Loucy (cell line): Measurements from ENCODE around the gene NRXN3.

Experiments used
- H2AFZ ChIP-seq: fragments of 200-600 bp; sonication (generic); 2 replicates; pipeline ENCODE4 v1.6.0; 2016; ENCODE audit warnings: antibody characterized with exemption, mild to moderate bottlenecking, low read length, moderate library complexity
- H3F3A ChIP-seq: fragments of 200-600 bp; 2 replicates; pipeline ENCODE4 v1.6.0; 2016; ENCODE audit warnings: antibody characterized with exemption, low read depth, mild to moderate bottlenecking
- H3K27me3 ChIP-seq: fragments of 200-600 bp; sonication (generic); 2 replicates; pipeline ENCODE4 v1.6.1; 2014; ENCODE audit warnings: low read length, mild to moderate bottlenecking; ENCODE audit not compliant: insufficient read depth, poor library complexity, severe bottlenecking
- H3K36me3 ChIP-seq: fragments of 200-600 bp; sonication (generic); 2 replicates; pipeline ENCODE4 v1.6.1; 2016; ENCODE audit warnings: low read length; ENCODE audit not compliant: insufficient read depth
- H3K4me1 ChIP-seq: fragments of 200-600 bp; sonication (generic); 2 replicates; pipeline ENCODE4 v1.5.1; 2014; ENCODE audit warnings: low read length, mild to moderate bottlenecking; ENCODE audit not compliant: insufficient read depth, poor library complexity, severe bottlenecking
- H3K4me2 ChIP-seq: fragments of 200-600 bp; sonication (generic); 2 replicates; pipeline ENCODE4 v1.6.0; 2014; ENCODE audit warnings: antibody characterized with exemption, low read length, low read depth, mild to moderate bottlenecking; ENCODE audit not compliant: poor library complexity, severe bottlenecking
- H3K4me3 ChIP-seq: fragments of 200-600 bp; sonication (generic); 2 replicates; pipeline ENCODE4 v1.5.1; 2014; ENCODE audit warnings: low read length, mild to moderate bottlenecking, mixed read lengths; ENCODE audit not compliant: poor library complexity, severe bottlenecking
- H3K79me2 ChIP-seq: fragments of 200-600 bp; sonication (generic); 2 replicates; pipeline ENCODE4 v1.6.1; 2014; ENCODE audit warnings: low read length; ENCODE audit not compliant: insufficient read depth
- H3K9ac ChIP-seq: fragments of 200-600 bp; sonication (generic); 2 replicates; pipeline ENCODE4 v1.6.0; 2014; ENCODE audit warnings: mild to moderate bottlenecking, low read depth, low read length, moderate library complexity; ENCODE audit not compliant: poor library complexity, severe bottlenecking
- H3K9me2 ChIP-seq: fragments of 200-600 bp; sonication (generic); replicated peaks from 2 replicates; pipeline ENCODE4 v1.6.1; 2016; ENCODE audit warnings: low read depth, low read length, mixed read lengths
- H3K9me3 ChIP-seq: fragments of 200-600 bp; sonication (generic); 2 replicates; pipeline ENCODE4 v1.6.1; 2014; ENCODE audit warnings: mild to moderate bottlenecking, antibody characterized with exemption, low read length, low read depth; ENCODE audit not compliant: insufficient read depth
- H4K20me1 ChIP-seq: fragments of 200-600 bp; sonication (generic); 2 replicates; pipeline ENCODE4 v1.6.0; 2014; ENCODE audit warnings: antibody characterized with exemption, low read length, mild to moderate bottlenecking; ENCODE audit not compliant: insufficient read depth, poor library complexity, severe bottlenecking
- CTCF ChIP-seq: fragments of 200-600 bp; sonication (generic); conservative IDR thresholded peaks from 2 replicates; pipeline ENCODE4 v1.5.1; 2014; ENCODE audit warnings: mild to moderate bottlenecking, antibody characterized with exemption, low read length
- EZH2phosphoT487 ChIP-seq: fragments of 200-600 bp; IDR thresholded peaks from 2 replicates; pipeline ENCODE4 v1.6.1; 2018; ENCODE audit warnings: antibody characterized with exemption, mild to moderate bottlenecking, moderate library complexity, borderline replicate concordance

Gene NRXN3

GRCh38 chr14:79437951-79438350, 1267.8 kb downstream of the NRXN3 start:
- Histone ChIP-seq H2AFZ (no peak overlapping the region), H3K27me3 (no peaks in the 10 kb centered on the region), H3K4me2 (no peak overlapping the region), H3K9me2 (no peaks in the 10 kb centered on the region), H3K36me3 (no peaks in the 10 kb centered on the region), H3K9me3 (no peaks in the 10 kb centered on the region), H3K9ac (no peak overlapping the region), H3K4me1 (no peaks in the 10 kb centered on the region), H3K79me2 (no peaks in the 10 kb centered on the region), H3K4me3 (no peak overlapping the region), H3F3A (no peaks in the 10 kb centered on the region), H4K20me1 (no peaks in the 10 kb centered on the region)
- TF ChIP-seq EZH2phosphoT487 (no peak), CTCF (no peak)

DNA sequence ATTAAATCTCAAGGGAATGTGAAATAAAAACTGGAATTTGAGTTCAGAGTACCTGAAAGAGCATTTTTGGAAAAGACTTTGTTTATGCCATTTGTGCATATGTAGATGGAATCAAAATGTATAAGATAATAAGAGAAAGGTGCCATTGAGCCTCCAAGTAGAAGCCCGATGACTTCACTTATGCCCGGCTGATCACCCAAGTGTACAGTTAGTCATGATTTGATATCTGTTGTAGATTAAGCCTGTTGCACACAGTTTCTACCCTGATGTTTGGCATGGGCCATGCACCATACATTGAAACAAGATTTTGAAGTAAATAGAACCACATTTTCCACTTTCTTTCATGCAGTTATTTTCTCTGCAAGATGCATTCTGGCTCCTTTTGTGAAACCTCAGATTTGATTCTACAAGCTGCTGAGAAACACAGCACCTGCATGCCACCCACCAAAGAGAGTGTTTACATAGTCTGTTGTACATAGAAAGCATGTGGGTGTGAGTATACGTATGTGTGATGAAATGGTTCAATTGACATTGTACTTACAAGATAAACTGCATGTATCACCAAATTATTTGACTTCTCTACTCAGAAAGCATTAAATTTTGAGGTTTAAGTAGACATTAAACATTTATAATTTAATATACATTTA, 1268.6 kb downstream of the NRXN3 start:
- H4K20me1 ChIP-seq: no peaks in the 10 kb centered on the region
- H3K79me2 ChIP-seq: no peaks in the 10 kb centered on the region
- H3K36me3 ChIP-seq: no peaks in the 10 kb centered on the region
- H3K9ac ChIP-seq: no peak overlapping the region
- no peaks in the 10 kb centered on the region for H3F3A ChIP-seq
- H3K4me2 ChIP-seq: no peak overlapping the region
- H3K4me1 ChIP-seq: no peaks in the 10 kb centered on the region
- no peaks in the 10 kb centered on the region for H3K27me3 ChIP-seq
- no peak overlapping the region for H2AFZ ChIP-seq
- H3K9me3 ChIP-seq: no peaks in the 10 kb centered on the region
- TF ChIP-seq CTCF (no peak), EZH2phosphoT487 (no peak)
- no peaks in the 10 kb centered on the region for H3K9me2 ChIP-seq
- no peak overlapping the region for H3K4me3 ChIP-seq

DNA sequence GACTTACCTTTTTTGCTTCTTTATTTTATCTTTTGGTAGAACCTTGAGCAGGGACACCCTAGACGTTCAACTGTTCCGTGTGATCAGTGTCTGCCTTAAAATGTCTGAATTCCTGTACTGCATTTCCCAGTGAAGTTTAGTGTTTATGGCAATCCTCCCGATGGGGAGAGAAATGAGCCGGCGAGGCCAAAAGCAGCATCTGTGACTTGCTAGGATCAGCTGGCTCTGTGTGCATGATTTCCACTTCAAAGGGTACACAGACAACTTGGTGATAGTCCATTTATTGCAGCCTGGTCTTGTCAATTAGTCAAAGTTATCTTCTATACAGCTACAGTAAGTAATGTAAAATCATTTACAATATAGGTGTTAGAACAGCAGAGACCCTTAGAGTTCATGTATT, 1272.6 kb downstream of the NRXN3 start:
- Histone ChIP-seq H3K27me3 (no peaks in the 10 kb centered on the region), H3K9me3 (no peaks in the 10 kb centered on the region), H3K4me1 (no peaks in the 10 kb centered on the region), H3K9ac (no peak overlapping the region), H3K9me2 (no peaks in the 10 kb centered on the region), H2AFZ (no peak overlapping the region), H3K79me2 (no peaks in the 10 kb centered on the region), H3K36me3 (no peaks in the 10 kb centered on the region), H3F3A (no peaks in the 10 kb centered on the region), H4K20me1 (no peaks in the 10 kb centered on the region), H3K4me2 (no peak overlapping the region), H3K4me3 (no peak overlapping the region)
- TF ChIP-seq EZH2phosphoT487 (no peak), CTCF (no peak)
